H9 (cell line): ENCODE results near the gene BRDT. TPM values are rescaled to one million over a fixed set of nuclear protein-coding genes. Genes with fewer than 3 reads are reported as not detected.

ENCODE experiments used
- DNase-seq: peaks from one replicate; pipeline ENCODE4 v3.0.0-alpha.2; 2017
- H2AFZ ChIP-seq: one replicate; pipeline ENCODE4 v1.6.1; 2013; ENCODE audit warnings: mild to moderate bottlenecking, low read length, control low read depth, moderate library complexity
- H2AK5ac ChIP-seq: 2 replicates; pipeline ENCODE4 v1.6.1; 2013; ENCODE audit warnings: low read length, control low read depth, mixed read lengths; ENCODE audit not compliant: insufficient read length
- H2BK120ac ChIP-seq: one replicate; pipeline ENCODE4 v1.6.1; 2013; ENCODE audit warnings: low read depth, mild to moderate bottlenecking, low read length, control low read depth, inconsistent platforms; ENCODE audit not compliant: poor library complexity, severe bottlenecking
- H2BK12ac ChIP-seq: 2 replicates; pipeline ENCODE4 v1.6.1; 2013; ENCODE audit warnings: low read length, control low read depth, mixed read lengths, low read depth; ENCODE audit not compliant: insufficient read length
- H2BK15ac ChIP-seq: 2 replicates; pipeline ENCODE4 v1.6.1; 2013; ENCODE audit warnings: low read depth, low read length, control low read depth
- H2BK20ac ChIP-seq: one replicate; pipeline ENCODE4 v1.6.1; 2013; ENCODE audit warnings: low read depth, mild to moderate bottlenecking, low read length, control low read depth, inconsistent platforms; ENCODE audit not compliant: poor library complexity, severe bottlenecking
- H2BK5ac ChIP-seq: 2 replicates; pipeline ENCODE4 v1.6.1; 2013; ENCODE audit warnings: low read length, control low read depth, mixed read lengths; ENCODE audit not compliant: insufficient read length
- H3K14ac ChIP-seq: 2 replicates; pipeline ENCODE4 v1.6.1; 2013; ENCODE audit warnings: low read length, control low read depth; ENCODE audit not compliant: insufficient read depth
- H3K18ac ChIP-seq: 2 replicates; pipeline ENCODE4 v1.6.1; 2013; ENCODE audit warnings: low read depth, mild to moderate bottlenecking, mixed read lengths, low read length, control low read depth; ENCODE audit not compliant: insufficient read length
- H3K23ac ChIP-seq: 2 replicates; pipeline ENCODE4 v1.6.1; 2013; ENCODE audit warnings: low read length, control low read depth, mixed read lengths, low read depth; ENCODE audit not compliant: insufficient read length
- H3K23me2 ChIP-seq: 2 replicates; pipeline ENCODE4 v1.6.1; 2013; ENCODE audit warnings: low read depth, mild to moderate bottlenecking, mixed read lengths, low read length, control low read depth; ENCODE audit not compliant: insufficient read length, poor library complexity, severe bottlenecking
- H3K27ac ChIP-seq: 2 replicates; pipeline ENCODE4 v1.5.1; 2013; ENCODE audit warnings: low read length, control low read depth, mixed read lengths, low read depth; ENCODE audit not compliant: insufficient read length
- H3K27me3 ChIP-seq: 2 replicates; pipeline ENCODE4 v1.6.1; 2013; ENCODE audit warnings: low read length, control low read depth, inconsistent platforms; ENCODE audit not compliant: insufficient read depth
- H3K4ac ChIP-seq: 2 replicates; pipeline ENCODE4 v1.6.1; 2013; ENCODE audit warnings: low read depth, mild to moderate bottlenecking, control low read depth, inconsistent platforms, low read length, moderate library complexity
- H3K4me1 ChIP-seq: 2 replicates; pipeline ENCODE4 v1.6.1; 2013; ENCODE audit warnings: low read length, control low read depth, inconsistent platforms; ENCODE audit not compliant: insufficient read depth
- H3K4me2 ChIP-seq: 2 replicates; pipeline ENCODE4 v1.6.1; 2013; ENCODE audit warnings: low read length, control low read depth, mixed read lengths; ENCODE audit not compliant: insufficient read length, insufficient read depth
- H3K56ac ChIP-seq: 2 replicates; pipeline ENCODE4 v1.6.1; 2013; ENCODE audit warnings: low read depth, mild to moderate bottlenecking, mixed read lengths, low read length, control low read depth; ENCODE audit not compliant: insufficient read length
- H3K79me1 ChIP-seq: 2 replicates; pipeline ENCODE4 v1.6.1; 2013; ENCODE audit warnings: low read depth, mild to moderate bottlenecking, moderate library complexity, low read length, control low read depth, inconsistent platforms; ENCODE audit not compliant: insufficient read depth, poor library complexity, severe bottlenecking
- H3K79me2 ChIP-seq: 2 replicates; pipeline ENCODE4 v1.6.1; 2013; ENCODE audit warnings: low read length, control low read depth, inconsistent platforms; ENCODE audit not compliant: insufficient read depth
- H3K9ac ChIP-seq: 2 replicates; pipeline ENCODE4 v1.6.1; 2013; ENCODE audit warnings: low read length, control low read depth, mixed read lengths; ENCODE audit not compliant: insufficient read length; ENCODE audit errors: extremely low read depth
- H3K9me3 ChIP-seq: one replicate; pipeline ENCODE4 v1.6.1; 2013; ENCODE audit warnings: low read depth, low read length, inconsistent platforms; ENCODE audit not compliant: control insufficient read depth
- H3T11ph ChIP-seq: one replicate; pipeline ENCODE4 v1.6.1; 2013; ENCODE audit warnings: mild to moderate bottlenecking, low read length, control low read depth, inconsistent platforms
- H4K20me1 ChIP-seq: one replicate; pipeline ENCODE4 v1.6.1; 2013; ENCODE audit not compliant: control insufficient read depth, insufficient read length, insufficient read depth
- H4K5ac ChIP-seq: 2 replicates; pipeline ENCODE4 v1.6.1; 2013; ENCODE audit warnings: low read depth, mild to moderate bottlenecking, mixed read lengths, low read length, control low read depth; ENCODE audit not compliant: insufficient read length
- H4K8ac ChIP-seq: replicated peaks from 2 replicates; pipeline ENCODE4 v1.6.1; 2013; ENCODE audit warnings: low read length, control low read depth, mixed read lengths, low read depth; ENCODE audit not compliant: insufficient read length
- H4K91ac ChIP-seq: 2 replicates; pipeline ENCODE4 v1.6.1; 2013; ENCODE audit warnings: low read depth, mild to moderate bottlenecking, moderate library complexity, mixed read lengths, low read length, control low read depth; ENCODE audit not compliant: insufficient read length
- H3K27ac Mint-ChIP-seq, 3 experiments: 2 replicates in 2 of 3; 3 replicates in 1 of 3; pipeline ENCODE4 v1.8.0; 2020 to 2021; ENCODE audit warnings: mixed read lengths in 3 of 3, mild to moderate bottlenecking in 1 of 3, moderate library complexity in 1 of 3
- H3K27me3 Mint-ChIP-seq: 2 replicates; pipeline ENCODE4 v1.8.0; 2021; ENCODE audit warnings: low read depth, mild to moderate bottlenecking, moderate library complexity, mixed read lengths
- H3K36me3 Mint-ChIP-seq, 3 experiments: 2 replicates in 2 of 3; 3 replicates in 1 of 3; pipeline ENCODE4 v1.8.0; 2020 to 2021; ENCODE audit warnings: low read depth in 3 of 3, mixed read lengths in 3 of 3; ENCODE audit not compliant: insufficient read depth in 1 of 3
- H3K4me1 Mint-ChIP-seq, 2 experiments: 2 replicates each; pipeline ENCODE4 v1.8.0; 2020; ENCODE audit warnings: mixed read lengths in 2 of 2
- H3K4me3 Mint-ChIP-seq, 2 experiments: 2 replicates in 1 of 2; 3 replicates in 1 of 2; pipeline ENCODE4 v1.8.0; 2020 to 2021; ENCODE audit warnings: mild to moderate bottlenecking in 2 of 2, mixed read lengths in 2 of 2, moderate library complexity in 1 of 2
- H3K9me3 Mint-ChIP-seq, 2 experiments: 2 replicates in 1 of 2; 3 replicates in 1 of 2; pipeline ENCODE4 v1.8.0; 2020; ENCODE audit warnings: mild to moderate bottlenecking in 2 of 2, mixed read lengths in 2 of 2, moderate library complexity in 1 of 2
- WGBS: extraction: QIAGEN DNeasy Blood & Tissue Kit; methylation state at CpG from one replicate; pipeline ENCODE4 v1.1.7; 2013; ENCODE audit warnings: missing lambda C conversion rate, low lambda C conversion rate, mixed read lengths; ENCODE audit not compliant: insufficient read length; ENCODE audit errors: extremely low coverage; 5-methylcytosine and 5-hydroxymethylcytosine counted together
- total RNA-seq: library from RNA; stranded (reverse); gene quantifications from 2 replicates; pipeline ENCODE4 v1.2.1, GENCODE V29; 2021
- TF ChIP-seq, protein P1 (sequence below): fragments of 200-600 bp; sonication (generic); conservative IDR thresholded peaks from 3 replicates; pipeline ENCODE4 v1.8.0; 2021; ENCODE audit warnings: antibody characterized with exemption, mild to moderate bottlenecking

The BRDT gene
- total RNA-seq, 1 experiment from 2014 or later, result 0.15 TPM

- no peak overlapping the region for H3K18ac ChIP-seq
- no peak overlapping the region for H2BK20ac ChIP-seq
- Mint-ChIP-seq H3K27ac (no peak overlapping the region), H3K36me3 (no peaks in the 10 kb centered on the region), H3K9me3 (no peaks in the 10 kb centered on the region), H3K27me3 (no peaks in the 10 kb centered on the region), H3K4me3 (no peak overlapping the region), H3K4me1 (no peaks in the 10 kb centered on the region)
- no peak overlapping the region for H3K27ac ChIP-seq
- H2BK5ac ChIP-seq, result no peak overlapping the region
- no peak overlapping the region for H3K9ac ChIP-seq
- no CpG with 5 or more reads among the region's 3 CpGs for WGBS
- no peaks in the 10 kb centered on the region for H4K20me1 ChIP-seq
- no peak for DNase-seq
- no peak overlapping the region for H4K8ac ChIP-seq
- H2AFZ ChIP-seq, result no peak overlapping the region
- no peak overlapping the region for H3K14ac ChIP-seq
- no peak overlapping the region for H3K56ac ChIP-seq
- H3K4me2 ChIP-seq, result no peak overlapping the region
- no peaks in the 10 kb centered on the region for H3K79me1 ChIP-seq
- H4K5ac ChIP-seq, result no peak overlapping the region
- H2AK5ac ChIP-seq, result no peak overlapping the region
- H2BK12ac ChIP-seq, result no peak overlapping the region
- H3K79me2 ChIP-seq, result no peaks in the 10 kb centered on the region
- no peak overlapping the region for H4K91ac ChIP-seq
- H3K4ac ChIP-seq, result no peak overlapping the region
- H3K23ac ChIP-seq, result no peak overlapping the region
- no peaks in the 10 kb centered on the region for H3K27me3 ChIP-seq
- no peaks in the 10 kb centered on the region for H3K23me2 ChIP-seq
- H2BK120ac ChIP-seq, result no peak overlapping the region
- no peaks in the 10 kb centered on the region for H3K9me3 ChIP-seq
- no peaks in the 10 kb centered on the region for H3K4me1 ChIP-seq
- TF ChIP-seq, protein P1, sequence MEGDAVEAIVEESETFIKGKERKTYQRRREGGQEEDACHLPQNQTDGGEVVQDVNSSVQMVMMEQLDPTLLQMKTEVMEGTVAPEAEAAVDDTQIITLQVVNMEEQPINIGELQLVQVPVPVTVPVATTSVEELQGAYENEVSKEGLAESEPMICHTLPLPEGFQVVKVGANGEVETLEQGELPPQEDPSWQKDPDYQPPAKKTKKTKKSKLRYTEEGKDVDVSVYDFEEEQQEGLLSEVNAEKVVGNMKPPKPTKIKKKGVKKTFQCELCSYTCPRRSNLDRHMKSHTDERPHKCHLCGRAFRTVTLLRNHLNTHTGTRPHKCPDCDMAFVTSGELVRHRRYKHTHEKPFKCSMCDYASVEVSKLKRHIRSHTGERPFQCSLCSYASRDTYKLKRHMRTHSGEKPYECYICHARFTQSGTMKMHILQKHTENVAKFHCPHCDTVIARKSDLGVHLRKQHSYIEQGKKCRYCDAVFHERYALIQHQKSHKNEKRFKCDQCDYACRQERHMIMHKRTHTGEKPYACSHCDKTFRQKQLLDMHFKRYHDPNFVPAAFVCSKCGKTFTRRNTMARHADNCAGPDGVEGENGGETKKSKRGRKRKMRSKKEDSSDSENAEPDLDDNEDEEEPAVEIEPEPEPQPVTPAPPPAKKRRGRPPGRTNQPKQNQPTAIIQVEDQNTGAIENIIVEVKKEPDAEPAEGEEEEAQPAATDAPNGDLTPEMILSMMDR, result no peak
- H3T11ph ChIP-seq, result no peak overlapping the region
- no peak overlapping the region for H2BK15ac ChIP-seq
Measured at GRCh38 chr1:91980663-91981062, 31.5 kb downstream of the BRDT start.
